Activated naive CD4-positive, alpha-beta T cell treated with anti-CD3 and anti-CD28 coated beads for 36 hours (primary cell): ENCODE measurements around the gene ISG15. TPM values are rescaled to one million over a fixed set of nuclear protein-coding genes. Genes with fewer than 3 reads are reported as not detected.
"Not testable (repeated sequence)": the region's sequence is repeated elsewhere in the genome, so short reads cannot be mapped to it uniquely, and the experiment has no call there.

Experiments
- CTCF ChIA-PET: fragments of 350-600 bp; sonication (Branson Sonifier 250); formaldehyde crosslinking; loops from one replicate; lab custom pipeline; 2021; ENCODE audit warnings: antibody characterized with exemption; lab: Charles Lee
- DNase-seq: peaks from one replicate; pipeline ENCODE4 v3.0.0-alpha.2; 2020
- H3K27ac Mint-ChIP-seq: one replicate; pipeline ENCODE4 v1.8.0; 2021; ENCODE audit warnings: mild to moderate bottlenecking, mixed read lengths
- H3K27me3 Mint-ChIP-seq: one replicate; pipeline ENCODE4 v1.8.0; 2021; ENCODE audit warnings: low read depth, mixed read lengths
- H3K36me3 Mint-ChIP-seq: one replicate; pipeline ENCODE4 v1.8.0; 2021; ENCODE audit warnings: low read depth, mixed read lengths
- H3K4me1 Mint-ChIP-seq: one replicate; pipeline ENCODE4 v1.8.0; 2021; ENCODE audit warnings: low read depth, mixed read lengths
- H3K4me3 Mint-ChIP-seq: one replicate; pipeline ENCODE4 v1.8.0; 2021; ENCODE audit warnings: mild to moderate bottlenecking, moderate library complexity, mixed read lengths
- H3K9me3 Mint-ChIP-seq: one replicate; pipeline ENCODE4 v1.8.0; 2021; ENCODE audit warnings: mixed read lengths
- intact Hi-C: fragments of 100-400 bp; cut with micrococcal nuclease; formaldehyde crosslinking; loops from one replicate; pipeline ENCODE4 v1.15.1; 2023
- total RNA-seq, 2 experiments: library from RNA; stranded (reverse); gene quantifications; one replicate each; pipeline ENCODE4 v1.2.3, GENCODE V29; 2021

The ISG15 gene
- total RNA-seq, 2 experiments from 2014 or later = 143 to 147 TPM

DNA sequence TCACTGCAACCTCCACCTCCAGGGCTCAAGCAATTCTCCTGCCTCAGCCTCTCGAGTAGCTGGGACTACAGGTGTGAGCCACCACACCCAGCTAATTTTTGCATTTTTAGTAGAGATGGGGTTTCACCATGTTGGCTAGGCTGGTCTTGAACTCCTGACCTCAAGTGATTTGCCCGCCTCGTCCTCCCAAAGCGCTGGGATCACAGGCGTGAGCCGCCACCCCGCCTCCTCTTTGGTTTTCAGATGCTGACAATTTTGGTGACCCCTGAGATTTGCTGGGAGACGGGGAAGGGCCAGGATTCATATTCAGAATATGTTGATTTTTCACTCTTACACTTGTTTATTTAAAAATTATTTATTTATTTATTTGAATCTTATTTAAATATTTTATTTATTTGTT, 3.2 kb upstream of the ISG15 start:
- DNase-seq, H3K27me3 Mint-ChIP-seq, H3K36me3 Mint-ChIP-seq, intact Hi-C loops, H3K27ac Mint-ChIP-seq, H3K9me3 Mint-ChIP-seq, H3K4me3 Mint-ChIP-seq: not testable (repeated sequence)
- peaks cover 24% of the 10 kb centered on the region for H3K4me1 Mint-ChIP-seq
- CTCF ChIA-PET = interaction anchor here (1.6 kb wide), 1 partner anchor 8 kb away, joined by 6 read pairs; no protein-coding TSS in a partner anchor

DNA sequence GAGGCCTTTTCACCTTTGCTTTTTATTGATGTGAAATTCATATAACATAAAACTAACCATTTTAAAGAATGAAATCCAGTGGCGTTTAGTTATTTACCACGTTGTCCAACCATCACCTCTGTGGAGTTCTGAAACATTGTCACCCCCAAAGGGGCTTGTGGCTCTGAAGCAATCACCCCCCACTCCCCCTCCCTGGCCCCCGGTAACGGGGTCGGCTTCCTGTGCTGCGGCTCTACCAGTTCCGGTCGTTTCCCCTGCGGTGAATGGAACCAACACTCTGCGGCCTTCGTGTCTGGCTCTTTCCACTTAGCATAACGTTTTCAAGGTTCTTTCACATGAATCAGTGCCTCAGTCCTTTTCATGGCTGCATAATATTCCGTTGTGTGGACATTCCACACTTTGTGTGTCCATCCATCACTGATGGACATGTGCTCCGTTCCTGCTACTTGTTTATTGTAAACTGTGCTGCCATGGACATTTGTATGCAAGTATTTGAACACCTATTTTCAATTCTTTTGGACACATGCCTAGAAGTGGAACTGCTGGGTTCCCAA, 1.8 kb upstream of the ISG15 start:
- DNase-seq = no peak
- Mint-ChIP-seq H3K27me3 (peaks cover 4% of the 10 kb centered on the region), H3K36me3 (peaks cover 6% of the 10 kb centered on the region), H3K4me3 (no peak overlapping the region), H3K4me1 (peaks cover 23% of the 10 kb centered on the region), H3K9me3 (no peaks in the 10 kb centered on the region), H3K27ac (peak overlapping the region; percentile 13)
- intact Hi-C loops = no loop called here
- CTCF ChIA-PET = no interaction called here

DNA sequence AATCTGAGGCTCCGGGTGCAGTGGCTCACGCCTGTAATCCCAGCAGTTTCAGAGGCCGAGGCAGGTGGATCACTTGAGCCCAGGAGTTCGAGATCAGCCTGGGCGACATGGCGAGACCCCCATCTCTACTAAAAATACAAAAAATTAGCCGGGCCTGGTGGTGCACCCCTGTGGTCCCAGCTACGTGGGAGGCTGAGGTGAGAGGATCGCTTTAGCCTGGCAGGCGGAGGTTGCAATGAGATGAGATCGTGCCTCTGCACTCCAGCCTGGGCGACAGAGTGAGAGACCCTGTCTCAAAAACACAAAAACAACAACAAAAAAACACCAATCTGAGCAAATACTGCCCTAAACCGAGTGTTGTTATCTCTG, 577 bp upstream of the ISG15 start:
- Mint-ChIP-seq H3K4me3 (peak overlapping the region; percentile 94), H3K4me1 (peaks cover 29% of the 10 kb centered on the region), H3K27ac (peak overlapping the region; percentile 86)
- CTCF ChIA-PET = interaction anchor here (2.2 to 3.5 kb wide), 2 partner anchors 11 to 51 kb away, joined by 10 to 19 read pairs; no protein-coding TSS in a partner anchor
- intact Hi-C loops = loop anchor here (1.0 to 2.0 kb wide), 4 partner anchors 12 to 52 kb away; partner anchors contain the start of gene HES4
- DNase-seq, H3K36me3 Mint-ChIP-seq, H3K27me3 Mint-ChIP-seq, H3K9me3 Mint-ChIP-seq: not testable (repeated sequence)

DNA sequence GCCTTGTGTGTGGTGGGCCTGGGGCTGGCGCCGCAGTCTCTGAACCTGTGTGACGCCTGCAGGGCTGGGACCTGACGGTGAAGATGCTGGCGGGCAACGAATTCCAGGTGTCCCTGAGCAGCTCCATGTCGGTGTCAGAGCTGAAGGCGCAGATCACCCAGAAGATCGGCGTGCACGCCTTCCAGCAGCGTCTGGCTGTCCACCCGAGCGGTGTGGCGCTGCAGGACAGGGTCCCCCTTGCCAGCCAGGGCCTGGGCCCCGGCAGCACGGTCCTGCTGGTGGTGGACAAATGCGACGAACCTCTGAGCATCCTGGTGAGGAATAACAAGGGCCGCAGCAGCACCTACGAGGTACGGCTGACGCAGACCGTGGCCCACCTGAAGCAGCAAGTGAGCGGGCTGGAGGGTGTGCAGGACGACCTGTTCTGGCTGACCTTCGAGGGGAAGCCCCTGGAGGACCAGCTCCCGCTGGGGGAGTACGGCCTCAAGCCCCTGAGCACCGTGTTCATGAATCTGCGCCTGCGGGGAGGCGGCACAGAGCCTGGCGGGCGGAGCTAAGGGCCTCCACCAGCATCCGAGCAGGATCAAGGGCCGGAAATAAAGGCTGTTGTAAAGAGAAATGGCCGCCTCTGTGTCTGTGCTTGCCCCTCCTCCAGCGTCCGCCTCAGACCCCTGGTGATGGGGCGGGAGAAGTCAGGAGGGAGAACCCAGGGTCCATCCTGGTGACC, 788 bp downstream of the ISG15 start:
- Mint-ChIP-seq H3K27me3 (peaks cover 2% of the 10 kb centered on the region), H3K4me1 (peaks cover 30% of the 10 kb centered on the region), H3K27ac (peak overlapping the region; percentile 86), H3K36me3 (peaks cover 6% of the 10 kb centered on the region), H3K9me3 (no peaks in the 10 kb centered on the region), H3K4me3 (peak overlapping the region; percentile 94)
- CTCF ChIA-PET = interaction anchor here (0.7 to 3.5 kb wide), 7 partner anchors 12 to 50 kb away, joined by 3 to 19 read pairs (median 4); no protein-coding TSS in a partner anchor
- DNase-seq = peak; percentile 42
- intact Hi-C loops = loop anchor here (1.0 to 2.0 kb wide), 4 partner anchors 14 to 51 kb away; partner anchors contain the start of gene HES4

DNA sequence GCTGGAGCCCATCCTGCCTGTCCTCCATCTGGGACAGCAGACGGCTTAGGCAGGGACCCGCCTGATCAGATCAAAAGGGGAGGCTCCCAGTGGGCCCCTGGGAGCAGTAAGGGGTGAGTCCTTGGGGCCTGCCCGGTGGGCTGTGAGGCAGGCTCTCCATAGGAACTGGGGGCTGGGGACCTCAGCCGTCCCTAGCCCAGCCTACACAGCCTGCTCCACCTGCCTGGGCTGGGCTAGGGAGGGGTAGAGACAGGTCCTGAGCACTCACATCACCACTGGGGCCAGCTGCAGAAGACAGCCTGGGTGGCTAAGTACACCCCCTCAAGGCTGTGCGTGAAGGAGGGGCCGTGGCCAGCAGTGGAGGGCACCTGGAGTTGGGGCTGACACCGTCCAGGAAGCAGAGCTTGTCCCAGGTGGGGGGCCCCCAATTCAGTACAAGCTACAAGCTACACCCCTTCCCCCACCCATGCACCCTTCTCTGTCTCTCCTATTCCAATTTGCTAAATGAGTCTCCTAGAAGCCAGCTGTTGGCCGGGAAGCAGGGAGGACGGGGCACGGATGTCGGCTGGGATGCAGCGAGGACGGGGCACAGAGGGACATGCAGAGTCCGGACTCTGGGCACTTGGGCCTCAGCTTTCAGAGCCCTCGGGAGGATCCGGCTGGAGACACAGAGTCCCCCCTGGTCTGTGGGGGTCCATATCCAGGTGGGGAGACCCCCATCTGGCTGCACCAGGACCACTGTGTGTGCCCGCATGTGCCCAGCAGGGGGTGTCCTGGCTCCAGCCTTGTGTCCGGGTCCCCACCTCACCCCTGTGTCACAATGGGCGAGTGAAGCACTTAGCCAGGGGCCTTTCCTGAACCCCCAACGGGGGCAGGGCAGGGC, 1.7 kb downstream of the ISG15 start:
- Mint-ChIP-seq H3K9me3 (no peaks in the 10 kb centered on the region), H3K27ac (peak overlapping the region; percentile 86), H3K4me3 (peak overlapping the region; percentile 94), H3K36me3 (peaks cover 6% of the 10 kb centered on the region), H3K4me1 (peaks cover 31% of the 10 kb centered on the region), H3K27me3 (no peaks in the 10 kb centered on the region)
- CTCF ChIA-PET = interaction anchor here (0.5 to 3.5 kb wide), 6 partner anchors 13 to 429 kb away, joined by 3 to 19 read pairs (median 4); no protein-coding TSS in a partner anchor
- intact Hi-C loops = no loop called here
- no peak for DNase-seq

DNA sequence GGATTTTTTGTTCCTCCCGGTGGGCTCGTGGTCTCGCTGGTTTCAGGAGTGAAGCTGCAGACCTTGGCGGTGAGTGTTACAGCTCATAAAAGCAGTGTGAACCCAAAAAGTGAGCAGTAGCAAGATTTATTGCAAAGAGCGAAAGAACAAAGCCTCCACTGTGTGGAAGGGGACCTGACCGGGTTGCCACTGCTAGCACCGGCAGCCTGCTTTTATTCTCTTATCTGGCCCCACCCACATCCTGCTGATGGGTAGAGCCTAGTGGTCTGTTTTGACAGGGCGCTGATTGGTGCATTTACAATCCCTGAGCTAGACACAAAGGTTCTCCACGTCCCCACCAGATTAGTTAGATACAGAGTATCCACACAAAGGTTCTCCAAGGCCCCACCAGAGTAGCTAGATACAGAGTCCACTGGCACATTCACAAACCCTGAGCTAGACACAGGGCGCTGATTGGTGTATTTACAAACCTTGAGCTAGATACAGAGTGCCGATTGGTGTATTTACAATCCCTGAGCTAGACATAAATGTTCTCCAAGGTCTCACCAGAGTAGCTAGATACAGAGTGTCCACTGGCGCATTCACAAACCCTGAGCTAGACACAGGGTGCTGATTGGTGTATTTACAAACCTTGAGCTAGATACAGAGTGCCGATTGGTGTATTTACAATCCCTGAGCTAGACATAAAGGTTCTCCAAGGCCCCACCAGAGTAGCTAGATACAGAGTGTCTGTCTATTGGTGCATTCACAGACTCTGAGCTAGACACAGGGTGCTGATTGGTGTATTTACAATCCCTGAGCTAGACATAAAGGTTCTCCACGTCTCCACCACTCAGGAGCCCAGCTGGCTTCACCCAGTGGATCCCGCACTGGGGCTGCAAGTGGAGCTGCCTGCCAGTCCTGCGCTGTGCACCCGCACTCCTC, 4.4 kb downstream of the ISG15 start:
- H3K27ac Mint-ChIP-seq = not testable (repeated sequence)
- CTCF ChIA-PET = interaction anchor here (1.2 to 3.4 kb wide), 5 partner anchors 16 to 46 kb away, joined by 3 to 17 read pairs (median 3); no protein-coding TSS in a partner anchor

DNA sequence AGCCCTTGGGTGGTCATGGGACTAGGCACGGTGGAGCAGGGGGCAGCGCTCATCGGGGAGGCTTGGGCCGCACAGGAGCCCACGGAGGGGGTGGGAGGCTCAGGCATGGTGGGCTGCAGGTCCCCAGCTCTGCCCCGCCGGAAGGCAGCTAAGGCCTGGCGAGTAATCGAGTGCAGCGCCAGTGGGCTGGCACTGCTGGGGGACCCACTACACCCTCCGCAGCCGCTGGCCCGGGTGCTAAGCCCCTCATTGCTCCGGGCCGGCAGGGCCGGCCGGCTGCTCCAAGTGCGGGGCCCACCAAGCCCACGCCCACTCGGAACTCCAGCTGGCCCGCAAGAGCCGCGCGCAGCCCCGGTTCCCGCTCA, 5.0 kb downstream of the ISG15 start:
- CTCF ChIA-PET = interaction anchor here (1.1 to 3.4 kb wide), 5 partner anchors 16 to 182 kb away, joined by 3 to 17 read pairs (median 3); no protein-coding TSS in a partner anchor
- H3K27ac Mint-ChIP-seq, DNase-seq, H3K9me3 Mint-ChIP-seq, H3K27me3 Mint-ChIP-seq, intact Hi-C loops, H3K36me3 Mint-ChIP-seq, H3K4me3 Mint-ChIP-seq: not testable (repeated sequence)
- H3K4me1 Mint-ChIP-seq = peaks cover 24% of the 10 kb centered on the region

More for the DNA sequence above, 4.4 kb downstream of the ISG15 start:
- H3K9me3 Mint-ChIP-seq, H3K27me3 Mint-ChIP-seq, H3K36me3 Mint-ChIP-seq, intact Hi-C loops, H3K4me3 Mint-ChIP-seq, DNase-seq: not testable (repeated sequence)
- H3K4me1 Mint-ChIP-seq = peaks cover 31% of the 10 kb centered on the region

DNA sequence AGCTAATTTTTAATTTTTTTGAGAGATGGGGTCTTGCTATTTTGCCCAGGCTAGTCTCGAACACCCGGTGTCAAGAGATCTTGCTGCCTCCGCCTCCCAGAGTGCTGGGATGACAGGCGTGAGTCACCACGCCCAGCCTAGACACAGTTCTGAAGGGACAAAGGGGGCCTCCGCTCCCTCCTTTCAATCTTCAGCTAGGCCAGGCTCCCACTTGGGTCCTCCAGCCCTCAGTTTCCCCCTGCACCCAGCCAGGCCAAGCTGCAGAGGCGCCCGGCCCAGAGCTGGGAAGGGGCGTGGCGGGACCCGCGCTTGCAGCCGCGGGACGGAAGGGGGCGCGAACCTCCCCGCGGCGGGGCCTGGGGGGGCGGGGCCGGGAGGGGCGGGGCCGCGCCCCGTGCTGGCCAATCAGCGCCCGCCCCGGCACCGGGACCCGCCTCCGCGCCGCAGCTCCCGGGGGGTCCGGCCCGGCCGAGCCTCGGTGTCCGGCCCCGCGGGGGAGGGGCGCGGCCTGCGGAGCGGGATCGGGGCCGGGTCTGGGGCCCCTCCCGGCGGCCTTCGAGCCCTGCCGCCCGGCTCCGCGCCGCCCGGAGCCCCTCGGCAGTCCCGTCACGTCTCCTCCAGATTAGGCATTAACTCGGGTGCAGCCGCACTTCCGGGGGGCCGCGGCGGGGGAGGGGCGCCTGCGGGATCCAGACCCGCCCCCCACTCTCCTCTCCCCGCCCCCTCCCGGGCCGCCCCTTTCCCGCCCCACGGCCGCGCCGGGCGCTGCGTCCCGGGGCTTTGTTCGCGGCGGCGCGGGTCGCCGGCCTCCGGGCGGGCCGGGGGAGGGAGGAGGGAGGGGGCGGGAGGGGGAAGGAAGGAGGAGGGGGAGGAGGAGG, 6.1 kb downstream of the ISG15 start:
- intact Hi-C loops = loop anchor here (1.0 kb wide), 1 partner anchor 45 kb away; no protein-coding TSS in a partner anchor
- H3K9me3 Mint-ChIP-seq = no peaks in the 10 kb centered on the region
- H3K4me3 Mint-ChIP-seq = peak overlapping the region; percentile 68
- peaks cover 2% of the 10 kb centered on the region for H3K36me3 Mint-ChIP-seq
- peaks cover 16% of the 10 kb centered on the region for H3K4me1 Mint-ChIP-seq
- peaks cover 4% of the 10 kb centered on the region for H3K27me3 Mint-ChIP-seq
- DNase-seq = peak; percentile 77
- no peak overlapping the region for H3K27ac Mint-ChIP-seq
- CTCF ChIA-PET = interaction anchor here (0.6 to 3.4 kb wide), 6 partner anchors 11 to 181 kb away, joined by 3 to 17 read pairs (median 3); no protein-coding TSS in a partner anchor

DNA sequence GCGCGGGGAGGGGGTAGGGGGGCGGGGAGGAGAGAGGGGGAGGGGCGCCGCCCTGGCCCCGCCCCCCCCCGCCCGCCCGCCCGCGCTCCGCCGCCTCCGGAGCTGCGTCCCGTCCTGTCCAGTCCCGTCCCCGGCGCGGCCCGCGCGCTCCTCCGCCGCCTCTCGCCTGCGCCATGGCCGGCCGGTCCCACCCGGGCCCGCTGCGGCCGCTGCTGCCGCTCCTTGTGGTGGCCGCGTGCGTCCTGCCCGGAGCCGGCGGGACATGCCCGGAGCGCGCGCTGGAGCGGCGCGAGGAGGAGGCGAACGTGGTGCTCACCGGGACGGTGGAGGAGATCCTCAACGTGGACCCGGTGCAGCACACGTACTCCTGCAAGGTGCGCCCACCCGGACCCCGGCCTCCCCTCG, 6.7 kb downstream of the ISG15 start, which contains the start of gene AGRN:
TSS of gene AGRN (plus strand) at position 121 of the 405 bp plus-strand sequence. CDS start at position 174, 53 bp downstream.
- intact Hi-C loops = loop anchor here (1.0 kb wide), 1 partner anchor 44 kb away; no protein-coding TSS in a partner anchor
- H3K4me3 Mint-ChIP-seq = peak within 1 kb of the TSS; percentile 68
- CTCF ChIA-PET = no interaction called here
- no peak for DNase-seq
- no peak within 1 kb of the TSS for H3K27ac Mint-ChIP-seq
- peaks cover 10% of the 10 kb centered on the region for H3K4me1 Mint-ChIP-seq
- no peaks in the 10 kb centered on the region for H3K9me3 Mint-ChIP-seq
- H3K36me3 Mint-ChIP-seq = no peaks in the 10 kb centered on the region
- H3K27me3 Mint-ChIP-seq = peaks cover 4% of the 10 kb centered on the region

DNA sequence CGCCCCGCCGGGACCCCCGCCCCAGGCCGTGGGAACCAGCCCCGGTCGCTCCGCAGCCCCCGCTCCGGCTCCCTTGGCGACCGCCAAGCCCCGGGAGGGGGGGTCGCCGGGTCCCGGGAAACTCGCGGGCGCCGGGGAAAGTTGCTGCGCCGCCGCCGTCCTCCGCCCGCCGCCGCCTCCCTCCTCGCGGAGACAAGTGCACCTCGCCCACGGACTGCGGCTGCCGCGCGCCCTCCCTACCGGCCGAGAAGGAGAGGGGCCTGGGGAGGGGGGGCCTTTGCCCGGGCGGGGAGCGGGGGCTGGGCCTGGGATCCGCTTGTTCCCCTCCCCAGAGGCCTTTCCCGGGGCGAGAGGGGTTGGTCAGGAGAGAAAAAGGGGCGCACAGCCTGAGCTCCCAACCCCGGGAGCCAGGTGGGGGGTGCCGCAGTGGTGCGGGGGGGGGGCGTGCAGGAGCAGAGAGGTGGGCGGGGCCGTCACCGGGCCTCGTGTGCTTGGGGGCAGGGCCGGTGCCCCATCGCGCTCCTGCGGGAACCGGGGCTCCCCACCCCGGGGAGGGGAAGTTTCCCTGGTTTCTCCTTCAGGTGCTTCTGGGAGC, 7.2 kb downstream of the ISG15 start:
- intact Hi-C loops = no loop called here
- Mint-ChIP-seq H3K9me3 (no peaks in the 10 kb centered on the region), H3K36me3 (no peaks in the 10 kb centered on the region), H3K27me3 (peaks cover 4% of the 10 kb centered on the region), H3K4me3 (no peak overlapping the region), H3K4me1 (peaks cover 10% of the 10 kb centered on the region), H3K27ac (no peak overlapping the region)
- DNase-seq = no peak
- CTCF ChIA-PET = no interaction called here
